HG03139 (cell line): Measurements from ENCODE around the gene BCAR1.
"Not testable (repeated sequence)": the region's sequence is repeated elsewhere in the genome, so short reads cannot be mapped to it uniquely, and the experiment has no call there.

Experiments
- ATAC-seq: cut with Tn5 transposase; IDR thresholded peaks from one replicate; pipeline ENCODE4 v1.9.1; 2021; ENCODE audit not compliant: unreplicated experiment

The BCAR1 gene

GRCh38 chr16:75256059-75256571 lies 4.7 kb upstream of the BCAR1 start:
- no peak for ATAC-seq

- ATAC-seq: no peak
Measured at GRCh38 chr16:75254359-75254837, 3.0 kb upstream of the BCAR1 start.

GRCh38 chr16:75252946-75253911 lies 1.8 kb upstream of the BCAR1 start:
- no peak for ATAC-seq

DNA sequence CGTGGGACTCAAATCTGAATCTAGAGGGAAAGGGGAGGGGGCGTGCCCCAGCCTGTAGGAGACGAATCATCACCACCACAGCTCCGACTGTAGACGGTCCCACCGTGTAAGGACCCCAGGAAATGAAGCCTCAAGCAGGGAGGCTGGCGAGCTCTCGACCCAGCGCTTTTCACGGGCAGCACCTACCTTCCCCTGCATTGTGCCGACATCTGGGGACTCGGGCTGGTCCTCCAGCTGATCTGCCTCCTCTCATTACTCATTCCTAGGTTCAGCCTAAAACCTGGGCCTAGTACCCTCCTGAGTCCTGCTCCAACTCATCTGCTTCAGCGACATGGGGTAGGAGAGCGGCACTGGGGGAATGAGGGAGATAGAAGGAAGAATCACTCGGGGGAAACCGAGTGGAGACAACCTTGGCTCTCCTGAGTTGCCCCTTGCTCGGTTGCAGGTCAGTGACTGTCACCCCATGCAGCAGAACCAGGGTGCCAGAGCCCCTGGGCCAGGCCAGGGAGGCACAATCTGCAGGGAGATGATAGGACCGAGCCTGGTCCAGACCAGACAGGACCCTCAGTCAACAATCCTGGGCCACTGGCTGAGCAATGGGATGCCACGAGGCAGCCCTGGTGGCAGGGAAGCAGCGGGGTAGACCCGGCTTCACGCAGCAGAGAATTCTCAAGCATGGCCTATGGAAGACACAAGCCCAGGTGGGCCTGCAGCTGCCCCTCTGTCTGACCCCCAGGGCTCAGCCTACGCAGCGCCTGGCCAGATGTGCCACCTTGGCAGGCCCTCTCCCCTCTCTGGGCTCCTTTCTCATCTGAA lies 833 bp upstream of the BCAR1 start:
- ATAC-seq: no peak

- ATAC-seq: peak; percentile 40
Measured at GRCh38 chr16:75250809-75251279, 580 bp downstream of the BCAR1 start.

GRCh38 chr16:75250089-75250808 lies 1.2 kb downstream of the BCAR1 start:
- no peak for ATAC-seq

DNA sequence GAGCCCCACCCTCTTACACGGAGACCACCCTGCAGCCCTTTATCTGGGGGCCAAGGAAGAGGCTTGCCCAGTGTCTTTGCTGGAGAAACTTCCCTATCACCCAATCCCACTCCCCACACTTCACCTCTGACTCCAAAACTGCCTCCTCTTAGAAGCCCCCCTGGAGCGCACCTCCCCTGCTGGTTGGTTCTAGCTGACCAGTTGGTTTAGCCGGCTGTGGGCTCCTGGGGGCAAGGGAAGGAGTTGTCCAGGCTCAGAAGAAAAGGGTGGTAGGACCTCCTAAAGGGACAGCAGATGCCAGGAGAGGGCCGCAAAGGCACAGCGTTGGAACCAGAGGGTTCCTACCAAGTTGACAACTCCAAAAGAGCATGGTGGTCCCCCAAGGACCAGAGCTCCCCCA lies 2.0 kb downstream of the BCAR1 start:
- ATAC-seq: no peak

- no peak for ATAC-seq
Measured at GRCh38 chr16:75248536-75249380, 2.7 kb downstream of the BCAR1 start.

GRCh38 chr16:75248142-75248535 lies 3.3 kb downstream of the BCAR1 start:
- ATAC-seq: no peak

- ATAC-seq: no peak
Measured at GRCh38 chr16:75247249-75247648, 4.2 kb downstream of the BCAR1 start.

GRCh38 chr16:75246504-75247205 lies 4.8 kb downstream of the BCAR1 start:
- no peak for ATAC-seq

- no peak for ATAC-seq
Measured at GRCh38 chr16:75244844-75245758, 6.3 kb downstream of the BCAR1 start.

GRCh38 chr16:75244225-75244809 lies 7.1 kb downstream of the BCAR1 start:
- ATAC-seq: no peak

DNA sequence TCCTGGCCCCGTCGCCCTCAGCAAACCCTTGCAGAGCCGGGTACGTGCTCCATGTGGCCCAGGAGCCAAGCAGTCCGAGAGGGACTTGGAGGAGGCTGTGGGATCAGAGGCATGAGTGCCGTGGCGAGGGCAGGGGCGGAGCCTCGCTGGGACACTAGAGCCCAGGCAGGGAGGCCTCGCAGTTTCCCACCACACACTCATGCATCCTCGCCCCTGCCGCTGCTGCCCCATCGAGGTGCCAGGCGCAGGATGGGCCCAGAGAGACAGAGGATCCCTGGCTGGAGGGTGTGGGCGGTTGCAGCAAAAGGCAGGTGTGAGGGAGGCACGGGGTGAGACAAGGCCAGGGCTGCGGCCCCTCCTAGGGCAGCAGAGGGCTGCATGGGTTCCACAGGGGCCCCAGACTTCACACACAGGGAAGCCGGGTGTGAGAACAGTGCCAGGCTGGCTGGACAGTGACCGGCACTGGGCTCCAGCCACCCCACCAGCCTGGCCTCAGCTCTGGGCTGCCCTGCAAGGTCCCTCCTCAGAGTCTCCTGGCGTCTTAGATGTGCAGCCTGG lies 7.7 kb downstream of the BCAR1 start:
- no peak for ATAC-seq

DNA sequence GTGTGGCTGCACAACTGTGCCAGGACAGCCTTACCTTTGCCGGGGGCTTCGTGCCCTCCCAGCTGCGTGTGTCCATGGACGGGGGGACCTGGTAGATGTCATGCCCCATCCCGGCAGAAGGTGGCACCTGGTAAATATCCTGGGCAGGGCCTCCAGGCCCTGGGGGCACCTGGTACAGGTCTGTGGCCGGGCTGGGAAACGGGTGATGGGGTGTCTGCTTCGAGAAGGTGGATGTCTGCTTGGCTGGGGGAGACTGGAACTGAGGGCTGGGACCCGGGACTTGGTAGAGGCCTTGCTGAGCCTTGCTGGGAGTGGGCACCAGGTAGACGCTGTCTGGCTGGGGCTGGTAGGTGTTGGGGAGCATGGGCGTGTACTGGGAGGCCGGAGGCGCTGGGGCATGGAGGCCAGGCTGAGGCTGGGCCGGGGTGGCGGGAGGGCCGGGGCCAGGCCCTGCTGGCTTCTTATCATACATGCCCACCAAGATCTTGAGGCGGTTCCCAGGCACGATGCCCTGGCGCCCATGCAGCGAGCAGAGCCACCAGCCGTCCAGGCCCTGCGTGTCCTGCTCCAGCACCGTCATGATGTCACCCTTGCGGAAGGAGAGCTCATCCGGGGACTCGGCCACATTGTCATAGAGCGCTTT lies 8.9 kb downstream of the BCAR1 start:
- ATAC-seq: not testable (repeated sequence)

- no peak for ATAC-seq
Measured at GRCh38 chr16:75241955-75242354, 9.5 kb downstream of the BCAR1 start.

GRCh38 chr16:75241412-75241811 lies 10.0 kb downstream of the BCAR1 start:
- ATAC-seq: no peak
